Neuronal stem cell (in vitro differentiated cells): ENCODE data around the gene GPC1.
A peak's percentile ranks its signal among the peaks of the same experiment; 100 is the strongest.

ENCODE experiments used
- DNase-seq: peaks from one replicate; pipeline ENCODE4 v3.0.0-alpha.2; 2013; ENCODE audit warnings: low spot score
- H2AFZ ChIP-seq: one replicate; pipeline ENCODE4 v1.6.1; 2013; ENCODE audit warnings: mild to moderate bottlenecking, low read length, inconsistent platforms
- H2AK5ac ChIP-seq: 2 replicates; pipeline ENCODE4 v1.6.1; 2013; ENCODE audit warnings: low read depth, mild to moderate bottlenecking, inconsistent platforms, low read length, moderate library complexity, mixed read lengths
- H2BK120ac ChIP-seq: 2 replicates; pipeline ENCODE4 v1.6.1; 2013; ENCODE audit warnings: low read depth, mild to moderate bottlenecking, inconsistent platforms, low read length, moderate library complexity, mixed read lengths
- H2BK12ac ChIP-seq: one replicate; pipeline ENCODE4 v1.6.1; 2013; ENCODE audit warnings: low read length, inconsistent platforms
- H2BK15ac ChIP-seq: 2 replicates; pipeline ENCODE4 v1.6.1; 2013; ENCODE audit warnings: mild to moderate bottlenecking, low read length, inconsistent platforms, mixed read lengths
- H2BK5ac ChIP-seq: one replicate; pipeline ENCODE4 v1.6.1; 2013; ENCODE audit warnings: inconsistent platforms, mild to moderate bottlenecking, low read length, moderate library complexity
- H3K14ac ChIP-seq: one replicate; pipeline ENCODE4 v1.6.1; 2013; ENCODE audit warnings: low read length, inconsistent platforms
- H3K18ac ChIP-seq: 2 replicates; pipeline ENCODE4 v1.6.1; 2013; ENCODE audit warnings: low read length, inconsistent platforms
- H3K23ac ChIP-seq: 2 replicates; pipeline ENCODE4 v1.6.1; 2013; ENCODE audit warnings: low read depth, mild to moderate bottlenecking, mixed read lengths, low read length, inconsistent platforms; ENCODE audit not compliant: poor library complexity
- H3K27ac ChIP-seq: replicated peaks from 3 replicates; pipeline ENCODE4 v1.5.1; 2013; ENCODE audit warnings: low read length, inconsistent platforms
- H3K27me3 ChIP-seq, 3 experiments: 2 replicates each; pipeline ENCODE4 v1.6.1; 2013; ENCODE audit warnings: low read length in 3 of 3, mild to moderate bottlenecking in 2 of 3, inconsistent platforms in 1 of 3, low read depth in 1 of 3, mixed read lengths in 1 of 3, moderate library complexity in 1 of 3; ENCODE audit not compliant: control insufficient read depth in 3 of 3, insufficient read depth in 3 of 3
- H3K36me3 ChIP-seq, 2 donors: replicated peaks in 1 of 2; 2 replicates each; pipeline ENCODE4 v1.6.1; 2013; ENCODE audit warnings: low read length in 2 of 2; ENCODE audit not compliant: control insufficient read depth in 2 of 2, insufficient read depth in 2 of 2
- H3K4ac ChIP-seq: 2 replicates; pipeline ENCODE4 v1.6.1; 2013; ENCODE audit warnings: inconsistent platforms, mild to moderate bottlenecking, low read length, moderate library complexity
- H3K4me1 ChIP-seq, 2 donors: 1 replicate in 1 of 2; 2 replicates in 1 of 2; pipeline ENCODE4 v1.6.1; 2013; ENCODE audit warnings: low read length in 2 of 2, low read depth in 1 of 2; ENCODE audit not compliant: control insufficient read depth in 2 of 2, insufficient read depth in 1 of 2
- H3K4me2 ChIP-seq: one replicate; pipeline ENCODE4 v1.6.1; 2013; ENCODE audit warnings: mild to moderate bottlenecking, low read length, inconsistent platforms; ENCODE audit not compliant: insufficient read depth, poor library complexity, severe bottlenecking
- H3K4me3 ChIP-seq, 2 donors: 2 replicates each; pipeline ENCODE4 v1.5.1; 2013; ENCODE audit warnings: low read length in 2 of 2, mild to moderate bottlenecking in 2 of 2, inconsistent platforms in 1 of 2, moderate library complexity in 1 of 2
- H3K79me1 ChIP-seq: one replicate; pipeline ENCODE4 v1.6.1; 2013; ENCODE audit warnings: low read depth, mild to moderate bottlenecking, inconsistent platforms, low read length, moderate library complexity
- H3K9ac ChIP-seq: one replicate; pipeline ENCODE4 v1.6.1; 2013; ENCODE audit warnings: mild to moderate bottlenecking, low read depth, low read length, inconsistent platforms; ENCODE audit not compliant: poor library complexity
- H3K9me3 ChIP-seq, 2 donors: replicated peaks in 1 of 2; 2 replicates each; pipeline versions ENCODE3 to v1.6.1; 2013; ENCODE audit warnings: low read length in 2 of 2, mild to moderate bottlenecking in 2 of 2, inconsistent platforms in 1 of 2, low read depth in 1 of 2, mixed read lengths in 1 of 2, moderate library complexity in 1 of 2; ENCODE audit not compliant: control insufficient read depth in 2 of 2, insufficient read depth in 1 of 2
- H4K8ac ChIP-seq: one replicate; pipeline ENCODE4 v1.6.1; 2013; ENCODE audit warnings: low read depth, mild to moderate bottlenecking, inconsistent platforms, low read length, moderate library complexity
- H4K91ac ChIP-seq: one replicate; pipeline ENCODE4 v1.6.1; 2013; ENCODE audit warnings: low read length, low read depth, mild to moderate bottlenecking, inconsistent platforms; ENCODE audit not compliant: poor library complexity
- WGBS, 2 donors: extraction: QIAGEN DNeasy Blood & Tissue Kit; methylation state at CpG; one replicate each; pipeline ENCODE4 v1.1.7; 2013; ENCODE audit warnings: missing lambda C conversion rate in 2 of 2, mixed read lengths in 1 of 2; ENCODE audit not compliant: insufficient read length in 2 of 2, insufficient replicate concordance in 1 of 2; ENCODE audit errors: extremely low coverage in 2 of 2; 5-methylcytosine and 5-hydroxymethylcytosine counted together

GPC1 gene

GRCh38 chr2:240498958-240499260 lies 63.4 kb downstream of the GPC1 start:
- peaks cover 11% of the 10 kb centered on the region for H3K79me1 ChIP-seq
- no peak overlapping the region for H3K27ac ChIP-seq
- peaks cover 0 to 45% of the 10 kb centered on the region in 2 donors for H3K36me3 ChIP-seq
- H3K23ac ChIP-seq = no peak overlapping the region
- H2BK12ac ChIP-seq = no peak overlapping the region
- no CpG with 5 or more reads among the region's 9 CpGs for WGBS, 2 donors
- H3K9me3 ChIP-seq = peaks cover 0 to 3% of the 10 kb centered on the region in 2 donors
- no peak for DNase-seq
- H3K27me3 ChIP-seq = no peaks in the 10 kb centered on the region
- no peak overlapping the region for H4K91ac ChIP-seq
- H3K4me3 ChIP-seq = no peak overlapping the region
- peak overlapping the region; percentile 75 for H3K14ac ChIP-seq
- no peak overlapping the region for H3K9ac ChIP-seq
- H3K4ac ChIP-seq = no peak overlapping the region
- H2BK15ac ChIP-seq = no peak overlapping the region
- no peak overlapping the region for H3K18ac ChIP-seq
- H2AK5ac ChIP-seq = no peak overlapping the region
- no peak overlapping the region for H2AFZ ChIP-seq
- H4K8ac ChIP-seq = no peak overlapping the region
- no peaks in the 10 kb centered on the region for H3K4me1 ChIP-seq
- no peak overlapping the region for H3K4me2 ChIP-seq
- no peak overlapping the region for H2BK5ac ChIP-seq
- no peak overlapping the region for H2BK120ac ChIP-seq

GRCh38 chr2:240499309-240500301 lies 64.1 kb downstream of the GPC1 start:
- Histone ChIP-seq H3K14ac (peak overlapping the region; percentile 38), H3K79me1 (peaks cover 9% of the 10 kb centered on the region), H4K8ac (no peak overlapping the region), H2BK5ac (no peak overlapping the region), H2AK5ac (no peak overlapping the region), H2AFZ (no peak overlapping the region), H2BK12ac (no peak overlapping the region), H3K4me2 (no peak overlapping the region), H3K36me3 (peaks cover 0 to 48% of the 10 kb centered on the region in 2 donors), H3K9ac (peak overlapping the region; percentile 30), H3K4ac (peak overlapping the region; percentile 53), H3K18ac (no peak overlapping the region), H3K27ac (no peak overlapping the region), H3K4me3 (no peak overlapping the region), H4K91ac (no peak overlapping the region), H3K9me3 (no peaks in the 10 kb centered on the region), H2BK120ac (no peak overlapping the region), H2BK15ac (no peak overlapping the region), H3K4me1 (no peaks in the 10 kb centered on the region), H3K27me3 (no peaks in the 10 kb centered on the region), H3K23ac (no peak overlapping the region)
- 100% methylated on average over 1 of the region's 32 CpGs; no CpG with 5 or more reads in 1 of the 2 donors for WGBS, 2 donors
- no peak for DNase-seq

- Histone ChIP-seq H3K27me3 (no peaks in the 10 kb centered on the region), H3K18ac (peak overlapping the region; percentile 8), H3K9ac (peak overlapping the region; percentile 50), H2BK12ac (no peak overlapping the region), H3K4me1 (no peaks in the 10 kb centered on the region), H3K4me3 (peak overlapping the region in 1 of 2 donors; percentile 63), H2BK120ac (no peak overlapping the region), H3K14ac (peak overlapping the region; percentile 89), H3K23ac (peak overlapping the region; percentile 95), H3K79me1 (peaks cover 9% of the 10 kb centered on the region), H2BK15ac (peak overlapping the region; percentile 17), H4K91ac (no peak overlapping the region), H3K4ac (no peak overlapping the region), H2AFZ (no peak overlapping the region), H4K8ac (peak overlapping the region; percentile 65), H3K9me3 (no peaks in the 10 kb centered on the region), H3K27ac (no peak overlapping the region), H2BK5ac (peak overlapping the region; percentile 24), H2AK5ac (peak overlapping the region; percentile 35), H3K4me2 (no peak overlapping the region), H3K36me3 (peaks cover 0 to 49% of the 10 kb centered on the region in 2 donors)
- no CpG with 5 or more reads among the region's 24 CpGs for WGBS, 2 donors
- DNase-seq = no peak
These were observed 65.3 kb downstream of the GPC1 start for GRCh38 chr2:240500561-240501423.
